PC-9 (cell line): ENCODE measurements around the gene SPTBN5.

Experiments used
- CTCF ChIP-seq: fragments of 200-600 bp; sonication (generic); conservative IDR thresholded peaks from 2 replicates; pipeline ENCODE4 v1.6.1; 2017; ENCODE audit warnings: mixed run types, antibody characterized with exemption, mild to moderate bottlenecking, moderate library complexity
- EZH2 ChIP-seq: fragments of 200-600 bp; sonication (generic); IDR thresholded peaks from 2 replicates; pipeline ENCODE4 v1.8.0; 2017; ENCODE audit warnings: antibody characterized with exemption, low read depth

GRCh38 chr15:41849861-41850260 is 44.0 kb downstream of the SPTBN5 start:
- TF ChIP-seq CTCF (no peak), EZH2 (no peak)
